ENCODE measurements around the gene ANK2. TPM values are rescaled to one million over a fixed set of nuclear protein-coding genes. Genes with fewer than 3 reads are reported as not detected.
"Not testable (repeated sequence)": the region's sequence is repeated elsewhere in the genome, so short reads cannot be mapped to it uniquely, and the experiment has no call there.

The ANK2 gene
- total RNA-seq, 1 donor from 2014 or later, result 35.5 TPM

GRCh38 chr4:113236916-113237315, 187.5 kb downstream of the ANK2 start:
- no peak for DNase-seq (ENCODE audit: low read depth)
- no peak for TF ChIP-seq CTCF (IDR thresholded peaks at IDR 0.05; ENCODE audit: insufficient read depth, low read length, poor library complexity, severe bottlenecking)
- Histone ChIP-seq H3K36me3 (ENCODE audit: control insufficient read depth, insufficient read depth, low read length) (no peaks in the 10 kb centered on the region), H3K4me3 (ENCODE audit: low read depth, low read length) (no peak overlapping the region), H3K27me3 (ENCODE audit: control insufficient read depth, insufficient read depth, low read length) (no peaks in the 10 kb centered on the region)

- TF ChIP-seq CTCF (IDR thresholded peaks at IDR 0.05; ENCODE audit: insufficient read depth, low read length, poor library complexity, severe bottlenecking), result no peak
- H3K4me3 ChIP-seq (ENCODE audit: low read depth, low read length), result no peak overlapping the region
- DNase-seq (ENCODE audit: low read depth), result no peak
- H3K27me3 ChIP-seq (ENCODE audit: control insufficient read depth, insufficient read depth, low read length), result no peaks in the 10 kb centered on the region
- H3K36me3 ChIP-seq (ENCODE audit: control insufficient read depth, insufficient read depth, low read length), result no peaks in the 10 kb centered on the region
Observed at GRCh38 chr4:113243312-113243711, 193.9 kb downstream of the ANK2 start.

GRCh38 chr4:113244747-113245146, 195.3 kb downstream of the ANK2 start:
- H3K27me3 ChIP-seq (ENCODE audit: control insufficient read depth, insufficient read depth, low read length); H3K36me3 ChIP-seq (ENCODE audit: control insufficient read depth, insufficient read depth, low read length); H3K4me3 ChIP-seq (ENCODE audit: low read depth, low read length); DNase-seq (ENCODE audit: low read depth): not testable (repeated sequence)

- TF ChIP-seq CTCF (IDR thresholded peaks at IDR 0.05; ENCODE audit: insufficient read depth, low read length, poor library complexity, severe bottlenecking), result no peak
- no peaks in the 10 kb centered on the region for H3K36me3 ChIP-seq (ENCODE audit: control insufficient read depth, insufficient read depth, low read length)
- no peaks in the 10 kb centered on the region for H3K27me3 ChIP-seq (ENCODE audit: control insufficient read depth, insufficient read depth, low read length)
- H3K4me3 ChIP-seq (ENCODE audit: low read depth, low read length), result no peak overlapping the region
- DNase-seq (ENCODE audit: low read depth), result no peak
Observed at GRCh38 chr4:113248320-113248719, 198.9 kb downstream of the ANK2 start.

GRCh38 chr4:113255628-113256027, 206.2 kb downstream of the ANK2 start:
- TF ChIP-seq CTCF (IDR thresholded peaks at IDR 0.05; ENCODE audit: insufficient read depth, low read length, poor library complexity, severe bottlenecking), result no peak
- Histone ChIP-seq H3K27me3 (ENCODE audit: control insufficient read depth, insufficient read depth, low read length) (no peaks in the 10 kb centered on the region), H3K36me3 (ENCODE audit: control insufficient read depth, insufficient read depth, low read length) (no peaks in the 10 kb centered on the region), H3K4me3 (ENCODE audit: low read depth, low read length) (no peak overlapping the region)
- DNase-seq (ENCODE audit: low read depth), result no peak

GRCh38 chr4:113256946-113257345, 207.5 kb downstream of the ANK2 start:
- no peak for TF ChIP-seq CTCF (IDR thresholded peaks at IDR 0.05; ENCODE audit: insufficient read depth, low read length, poor library complexity, severe bottlenecking)
- Histone ChIP-seq H3K36me3 (ENCODE audit: control insufficient read depth, insufficient read depth, low read length) (no peaks in the 10 kb centered on the region), H3K4me3 (ENCODE audit: low read depth, low read length) (no peak overlapping the region), H3K27me3 (ENCODE audit: control insufficient read depth, insufficient read depth, low read length) (no peaks in the 10 kb centered on the region)
- no peak for DNase-seq (ENCODE audit: low read depth)
